Endothelial cell of hepatic sinusoid (primary cell): ENCODE measurements around the gene DOCK10.

Experiments used
- in situ Hi-C: cut with HindIII; loops from 2 replicates; pipeline ENCODE4 v1.10.0; 2017; ENCODE audit warnings: low sequenced_read_pairs

DOCK10 gene

DNA sequence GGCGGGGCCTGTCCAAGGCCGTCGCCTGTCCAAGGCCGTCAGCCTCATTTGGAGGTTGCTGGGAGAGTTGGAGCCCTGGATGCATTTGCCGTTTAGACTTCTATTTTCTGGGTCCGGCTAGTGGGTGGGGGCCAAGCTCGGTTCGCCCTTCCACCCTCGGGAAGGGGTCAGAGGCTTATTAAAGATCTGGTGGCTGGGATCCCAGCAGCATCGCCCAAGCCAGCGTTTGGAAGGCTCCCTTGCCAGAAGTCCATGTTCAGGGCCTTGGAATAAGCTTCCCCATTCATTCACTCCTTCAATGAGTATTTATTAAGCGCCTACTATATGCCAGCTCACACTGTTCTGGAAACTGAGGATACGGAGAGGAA lies 516 bp upstream of the DOCK10 start:
- in situ Hi-C loops: loop anchor here (5.0 kb wide), 2 partner anchors 100 to 255 kb away; no protein-coding TSS in a partner anchor

DNA sequence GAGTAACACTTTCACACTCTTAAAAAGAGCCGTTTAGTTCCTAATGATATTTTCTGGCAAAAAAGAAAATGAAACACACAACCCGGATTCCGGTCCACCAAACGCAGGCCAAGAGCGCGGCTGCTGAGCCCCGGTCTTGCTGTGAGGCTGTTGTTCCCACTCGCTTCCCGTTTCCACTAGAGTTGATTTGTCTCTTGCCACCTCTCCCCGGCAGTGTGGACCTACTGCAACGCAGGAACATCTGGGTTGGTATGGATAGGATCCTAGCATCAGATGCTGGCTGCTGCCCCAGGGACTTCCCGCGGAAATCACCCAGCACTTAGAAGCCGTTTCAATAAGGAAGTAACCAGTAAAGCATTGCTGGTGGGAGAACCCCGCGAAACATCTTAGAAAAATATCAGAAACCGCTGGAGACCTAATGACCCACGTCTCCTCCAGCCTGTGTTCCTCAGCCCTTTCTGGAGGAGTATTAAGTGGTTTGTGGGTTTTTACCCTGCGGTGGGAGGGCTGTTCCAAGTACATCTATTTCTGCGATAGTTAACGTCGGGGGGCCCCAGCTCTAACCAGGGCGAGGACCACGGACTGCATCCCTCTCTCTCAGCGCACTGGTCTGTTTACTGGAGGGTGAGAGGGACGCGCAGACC lies 939 bp downstream of the DOCK10 start:
- in situ Hi-C loops: loop anchor here (5.0 kb wide), 2 partner anchors 99 to 256 kb away; no protein-coding TSS in a partner anchor

DNA sequence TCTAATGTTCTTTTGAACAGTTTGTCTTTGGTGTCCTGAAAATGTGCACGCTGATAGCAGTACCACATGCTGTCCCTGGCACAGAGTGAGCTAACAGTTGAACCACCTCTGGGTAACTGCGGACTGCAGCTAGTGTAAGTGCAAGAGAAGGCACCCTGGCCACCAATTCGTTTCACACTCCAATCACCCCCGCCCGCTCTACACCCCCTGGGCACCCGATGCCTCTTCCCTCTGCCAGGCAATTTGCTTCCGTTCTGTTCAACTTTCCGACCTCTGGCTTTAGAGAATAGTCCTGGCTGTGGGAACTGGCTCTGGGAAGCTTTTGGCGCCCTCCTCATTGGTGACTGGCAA lies 1.4 kb downstream of the DOCK10 start:
- in situ Hi-C loops: loop anchor here (5.0 kb wide), 2 partner anchors 99 to 256 kb away; no protein-coding TSS in a partner anchor

DNA sequence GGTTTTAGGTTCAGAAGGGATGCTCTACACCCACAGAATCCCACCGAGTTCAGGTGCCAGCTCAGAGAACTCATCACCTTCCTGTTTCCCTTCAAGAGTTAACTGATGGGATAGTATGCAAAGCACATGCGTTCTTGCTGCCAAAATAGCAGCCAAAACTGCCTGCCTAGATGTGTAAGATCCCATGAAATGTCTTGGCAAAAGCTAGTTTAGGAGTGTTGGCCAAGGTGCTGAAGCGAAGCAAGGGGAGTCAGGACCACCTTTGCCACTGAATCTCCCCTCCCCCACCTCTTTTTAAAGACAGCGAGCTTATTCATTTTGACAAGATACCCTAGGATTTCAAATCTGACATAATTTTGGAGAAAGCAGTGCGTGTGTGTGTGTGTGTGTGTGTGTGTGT lies 2.1 kb downstream of the DOCK10 start:
- in situ Hi-C loops: loop anchor here (5.0 kb wide), 2 partner anchors 98 to 257 kb away; no protein-coding TSS in a partner anchor

DNA sequence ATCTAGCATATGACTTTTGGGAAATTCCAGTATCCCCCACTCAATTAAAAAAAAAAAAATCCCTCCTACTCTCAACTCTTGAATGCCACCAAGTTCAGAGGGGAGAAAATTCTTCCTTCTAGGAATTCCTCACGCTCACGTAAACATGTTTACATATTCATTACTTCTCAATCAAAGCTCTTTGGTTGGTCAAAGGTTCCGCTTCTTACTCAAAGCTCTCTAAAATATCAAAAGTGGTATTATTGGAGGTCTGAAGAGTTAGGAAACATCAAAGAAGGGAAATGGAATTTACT lies 4.1 kb downstream of the DOCK10 start:
- in situ Hi-C loops: no loop called here

DNA sequence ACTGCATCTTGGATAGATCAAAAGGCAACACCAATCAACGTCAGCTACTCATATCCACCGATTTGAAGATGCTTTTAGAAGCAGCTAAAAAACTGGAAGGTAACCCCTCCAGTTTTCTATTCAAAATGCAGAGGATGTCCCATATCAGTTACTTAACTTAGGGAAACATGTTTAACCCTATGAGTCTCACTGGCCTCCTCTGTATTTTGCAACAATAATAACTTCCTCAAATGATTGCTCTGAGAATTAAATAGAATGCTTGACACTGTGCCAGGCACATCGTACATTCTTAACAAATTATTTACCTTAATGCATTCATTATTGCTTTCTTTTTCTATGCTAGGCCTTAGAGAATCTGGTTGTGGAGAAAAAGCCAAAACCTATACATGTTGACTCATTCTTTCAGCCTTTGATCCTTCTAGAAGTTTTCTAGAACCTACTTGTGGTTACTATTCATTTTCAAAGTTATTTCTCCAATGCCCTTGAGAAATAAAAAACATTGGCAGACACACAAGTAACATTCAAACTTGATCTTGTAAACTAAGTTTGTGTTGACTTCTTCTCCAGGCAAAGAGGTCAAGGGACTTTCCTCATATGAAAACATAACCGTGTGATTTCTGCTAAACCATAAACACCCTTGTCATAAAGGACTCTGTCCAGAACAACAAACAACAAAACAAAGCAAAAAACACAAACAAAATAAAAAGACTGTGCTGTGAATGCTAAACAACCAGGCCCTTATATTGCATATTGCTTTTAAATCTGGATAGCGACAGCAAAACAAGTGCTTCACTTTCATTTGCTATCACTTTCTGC lies 4.6 kb downstream of the DOCK10 start:
- in situ Hi-C loops: no loop called here

DNA sequence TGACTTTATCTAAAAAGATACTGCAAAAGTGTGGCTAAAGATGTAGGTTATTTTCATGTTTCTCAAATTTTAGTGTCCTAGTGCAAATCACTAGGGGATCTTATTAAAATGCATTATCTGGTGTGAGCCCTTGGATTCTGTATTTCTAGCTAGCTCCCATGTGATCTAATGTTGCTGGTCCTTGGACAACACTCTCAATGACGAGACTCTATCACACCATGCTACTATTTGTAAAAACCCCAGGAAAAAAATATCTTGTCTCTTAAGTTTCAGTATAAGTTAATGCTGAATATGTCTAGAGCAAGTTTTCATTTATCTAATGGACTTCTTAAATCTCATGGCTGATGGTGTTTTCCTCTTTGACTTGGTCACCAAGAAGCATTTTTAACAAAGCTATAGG lies 5.8 kb downstream of the DOCK10 start:
- in situ Hi-C loops: no loop called here

DNA sequence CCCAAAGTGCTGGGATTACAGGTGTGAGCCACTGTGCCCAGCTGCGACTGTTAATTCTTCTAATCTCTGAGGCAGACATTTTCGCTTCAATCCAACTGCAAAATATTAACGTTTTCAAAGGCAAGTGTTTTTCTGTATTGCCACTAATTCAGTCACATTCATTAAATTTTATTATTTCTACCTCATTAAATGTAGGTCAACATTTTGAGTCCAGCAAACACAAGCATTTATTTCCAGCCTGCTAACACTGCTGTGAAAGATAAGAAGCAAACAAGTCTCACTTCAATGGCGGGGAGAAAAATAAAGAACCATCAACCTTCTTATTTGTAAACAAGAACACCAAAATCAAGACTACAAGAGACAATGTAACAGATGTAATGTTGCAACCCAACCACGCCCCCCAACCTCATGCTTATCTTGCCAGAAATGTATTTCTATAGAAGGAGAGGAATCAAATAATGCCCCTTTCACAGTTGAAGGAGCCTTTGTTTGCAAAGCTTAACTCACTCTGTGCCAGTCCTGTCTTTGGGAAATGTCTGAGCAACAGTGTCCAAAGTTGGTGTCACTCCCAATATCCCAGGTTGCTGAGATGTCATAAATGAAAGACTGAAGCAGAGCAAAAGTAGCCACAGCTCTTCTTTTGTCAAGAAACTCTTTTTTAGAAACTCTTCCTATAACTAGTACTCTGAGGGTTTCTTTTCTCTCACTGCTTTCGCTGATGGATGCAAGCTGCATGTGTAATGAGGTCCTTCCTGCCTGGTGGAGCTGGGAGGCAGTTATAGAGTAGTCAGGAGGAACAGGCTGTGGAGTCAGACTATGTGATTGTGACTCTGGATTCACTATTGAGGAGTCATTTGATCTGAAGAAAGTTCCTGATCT lies 8.6 kb downstream of the DOCK10 start:
- in situ Hi-C loops: no loop called here

DNA sequence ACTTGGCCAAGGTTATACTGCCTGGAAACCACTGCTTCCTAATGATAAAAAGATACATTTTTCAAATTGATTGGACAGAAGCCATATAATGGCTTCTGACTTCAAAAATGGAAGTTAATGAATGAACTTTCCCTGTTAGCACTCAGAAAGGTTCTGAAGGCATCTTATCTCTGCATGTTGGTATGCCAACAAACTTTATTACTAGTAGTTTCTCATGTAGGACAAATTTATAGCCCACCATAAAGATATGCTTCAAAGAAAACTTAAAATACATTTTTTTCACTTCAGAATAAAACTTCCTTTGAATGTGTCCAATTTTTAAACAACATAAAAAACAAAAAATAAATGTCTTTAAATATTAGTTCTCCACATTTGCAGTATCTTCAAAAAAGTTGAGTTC lies 10.0 kb downstream of the DOCK10 start:
- in situ Hi-C loops: no loop called here

DNA sequence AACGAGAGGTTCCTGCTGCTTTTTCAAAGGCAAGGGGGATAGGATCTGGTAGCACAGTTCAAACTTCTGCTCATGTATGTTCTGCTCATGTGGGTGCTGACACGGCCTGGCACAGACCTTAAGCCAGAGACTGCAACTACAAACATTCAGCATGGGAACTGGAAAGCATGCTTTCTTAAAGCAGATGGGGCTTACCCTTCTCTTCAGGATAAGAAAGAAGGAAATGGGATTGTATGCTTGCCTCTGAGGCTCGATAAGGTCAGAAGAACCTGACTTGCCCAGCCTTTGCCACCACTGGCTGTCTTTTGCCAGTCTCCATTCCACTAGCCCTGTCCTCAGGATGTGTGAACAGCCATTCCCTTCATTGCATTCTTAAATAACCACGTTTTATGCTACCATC lies 10.7 kb downstream of the DOCK10 start:
- in situ Hi-C loops: no loop called here

DNA sequence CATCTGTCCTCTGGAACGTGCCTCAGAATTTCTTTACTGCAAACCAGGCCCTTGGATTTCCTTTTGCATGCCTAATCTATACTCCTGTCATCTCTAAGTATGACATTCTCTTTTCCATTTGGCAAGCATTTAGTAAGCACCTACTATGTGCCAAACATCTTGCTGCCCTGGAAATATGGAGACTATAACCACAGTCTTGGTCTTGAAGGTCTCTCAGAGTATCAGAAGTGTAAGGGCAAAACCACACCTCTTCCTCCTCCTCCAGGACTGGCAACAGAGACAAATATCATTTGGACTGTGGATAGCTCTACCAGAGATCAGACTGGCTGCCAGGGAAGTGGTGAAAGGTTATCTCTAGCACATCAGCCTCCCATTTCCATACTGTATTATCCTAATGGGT lies 11.4 kb downstream of the DOCK10 start:
- in situ Hi-C loops: no loop called here

DNA sequence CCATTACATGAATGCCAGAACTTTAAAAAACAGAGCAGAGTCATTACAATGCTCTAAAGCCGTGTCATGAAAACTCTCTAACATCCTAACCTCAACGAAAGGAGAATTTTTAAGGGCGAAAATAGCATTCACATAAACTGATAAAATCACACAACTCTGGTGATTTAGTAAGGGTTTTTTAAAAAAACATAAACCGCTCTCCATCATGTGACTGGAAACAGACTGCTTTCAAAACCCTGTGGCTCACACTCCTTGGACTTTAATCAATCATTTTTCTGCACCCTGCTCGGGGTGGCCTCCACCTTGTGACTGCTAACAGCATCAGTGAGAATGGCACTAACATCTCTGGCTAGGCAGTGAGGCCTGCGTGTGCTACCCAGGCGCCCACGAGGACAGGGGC lies 12.1 kb downstream of the DOCK10 start:
- in situ Hi-C loops: no loop called here

DNA sequence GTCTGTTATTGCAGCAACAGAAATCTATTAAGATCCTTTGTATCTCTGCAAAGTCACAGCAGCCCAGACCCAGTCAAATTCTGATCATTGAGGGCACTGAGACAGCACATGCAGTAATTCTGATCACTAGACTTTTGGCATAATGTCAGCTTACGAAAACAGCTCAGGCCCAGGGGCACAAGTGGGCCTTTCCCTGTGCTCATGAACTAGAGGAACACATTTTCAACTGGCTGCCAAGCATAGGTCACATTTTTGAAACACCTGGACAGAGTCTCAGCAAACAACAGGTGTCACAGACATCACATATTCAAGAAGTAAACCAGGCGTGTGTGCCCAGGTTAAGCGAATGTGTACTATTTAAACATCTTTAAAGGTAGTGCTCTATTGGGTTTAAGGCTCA lies 13.7 kb downstream of the DOCK10 start:
- in situ Hi-C loops: no loop called here

DNA sequence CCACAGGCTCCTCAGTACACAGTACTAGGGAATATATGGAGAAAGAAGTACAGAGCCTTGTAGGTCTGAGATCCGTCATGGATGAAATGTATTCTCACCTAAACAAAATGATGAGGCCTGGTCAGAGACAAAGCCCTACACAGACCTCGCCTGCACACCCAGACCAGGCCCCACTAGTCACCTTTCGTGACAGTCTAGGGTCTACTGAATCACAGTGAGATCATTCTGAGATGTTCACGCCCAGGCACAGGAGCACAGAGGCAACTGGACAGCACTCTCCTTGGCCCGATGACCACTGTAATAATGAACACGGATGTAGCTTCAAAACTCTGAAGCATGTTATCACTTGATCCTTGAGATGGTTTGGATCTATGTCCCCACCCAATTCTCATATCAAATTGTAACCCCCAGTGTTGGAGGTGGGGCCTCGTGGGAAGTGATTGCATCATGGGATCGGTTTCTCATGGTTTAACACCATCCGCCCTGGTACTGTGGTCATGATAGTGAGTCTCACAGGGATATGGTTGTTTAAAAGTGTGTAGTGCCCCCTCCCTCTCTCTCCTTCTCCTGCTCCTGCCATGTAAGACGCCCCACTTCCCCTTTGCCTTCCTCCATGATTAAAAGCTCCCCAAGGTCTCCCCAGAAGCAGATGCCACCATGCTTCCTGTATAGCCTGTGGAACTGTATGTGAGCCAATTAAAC lies 15.1 kb downstream of the DOCK10 start:
- in situ Hi-C loops: no loop called here

DNA sequence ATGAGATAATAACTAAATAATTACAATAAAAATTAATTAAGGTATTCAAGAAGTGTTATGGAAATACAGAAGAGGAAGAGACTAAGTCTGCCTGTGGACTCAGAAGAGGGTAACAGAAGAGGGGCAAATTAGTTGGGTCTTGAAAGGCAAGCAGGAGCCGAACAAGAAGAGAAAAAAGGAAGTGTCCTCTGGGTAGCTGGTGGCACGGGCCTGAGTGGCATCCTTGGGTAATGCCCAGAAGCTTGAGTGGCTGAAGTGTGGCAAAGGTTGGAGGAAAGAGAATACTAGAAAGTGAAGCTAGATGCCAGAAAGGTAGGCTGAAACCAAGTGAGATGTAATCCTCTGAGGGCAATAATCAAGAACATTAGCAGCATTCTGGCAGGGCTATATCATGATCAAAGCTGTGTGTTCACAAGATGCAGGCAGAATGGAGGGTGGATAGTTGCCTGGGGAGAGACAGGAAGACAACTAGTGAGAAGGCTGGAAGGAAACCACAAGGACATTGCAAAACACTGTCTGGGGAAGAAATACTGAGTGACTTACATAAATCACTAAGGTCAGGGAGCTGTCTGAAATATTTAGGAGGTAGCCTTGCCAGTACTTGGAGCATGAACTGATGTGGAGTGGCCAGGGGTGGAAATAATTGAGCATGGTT lies 16.2 kb downstream of the DOCK10 start:
- in situ Hi-C loops: no loop called here

DNA sequence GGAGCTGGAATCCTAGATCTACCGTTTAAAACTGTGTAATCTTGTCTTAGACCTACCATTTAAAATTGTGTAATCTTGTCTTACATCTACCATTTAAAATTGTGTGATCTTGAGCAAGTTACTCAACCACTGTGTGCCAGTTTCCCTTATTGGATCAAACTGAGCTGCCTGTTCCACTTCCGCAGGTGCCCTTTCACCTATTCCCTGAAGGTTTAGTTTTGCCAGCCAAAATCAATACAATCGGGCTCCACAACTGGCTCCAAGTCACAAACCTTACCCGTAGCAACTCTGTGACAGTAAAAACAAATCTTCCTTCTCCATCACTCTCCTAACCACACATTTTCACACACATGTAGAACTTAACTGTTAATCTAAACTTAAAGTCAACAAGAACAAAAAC lies 20.1 kb downstream of the DOCK10 start:
- in situ Hi-C loops: no loop called here

DNA sequence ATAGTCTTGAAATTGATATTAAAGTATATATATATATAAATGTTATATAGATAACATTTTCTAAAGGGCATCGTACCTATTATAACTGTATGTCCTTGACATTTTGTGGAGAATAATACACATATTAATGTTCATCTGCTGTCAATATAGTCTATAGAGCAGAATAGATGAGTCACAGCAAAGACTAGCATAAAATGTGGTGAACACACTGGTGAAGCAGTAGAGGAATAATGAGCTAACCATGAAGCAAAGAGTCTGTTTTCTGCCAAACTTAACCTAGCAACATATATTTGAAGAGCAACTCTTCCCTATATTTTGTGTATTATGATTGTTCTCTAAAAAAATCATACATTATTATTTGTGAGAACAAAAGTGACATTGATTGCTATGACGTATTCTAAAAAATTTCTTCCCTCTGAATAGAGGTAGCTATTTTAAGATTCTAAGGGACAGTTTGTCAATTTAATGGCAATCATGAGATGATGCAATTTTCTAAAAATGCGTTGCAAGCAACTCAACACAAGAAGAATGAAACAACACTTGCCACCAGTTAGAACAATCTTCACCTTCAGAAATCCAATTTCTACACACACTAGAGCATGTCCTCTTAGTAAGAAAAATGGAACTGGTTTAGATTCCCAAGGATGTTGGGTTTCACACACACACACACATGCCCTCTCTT lies 22.0 kb downstream of the DOCK10 start:
- in situ Hi-C loops: no loop called here

DNA sequence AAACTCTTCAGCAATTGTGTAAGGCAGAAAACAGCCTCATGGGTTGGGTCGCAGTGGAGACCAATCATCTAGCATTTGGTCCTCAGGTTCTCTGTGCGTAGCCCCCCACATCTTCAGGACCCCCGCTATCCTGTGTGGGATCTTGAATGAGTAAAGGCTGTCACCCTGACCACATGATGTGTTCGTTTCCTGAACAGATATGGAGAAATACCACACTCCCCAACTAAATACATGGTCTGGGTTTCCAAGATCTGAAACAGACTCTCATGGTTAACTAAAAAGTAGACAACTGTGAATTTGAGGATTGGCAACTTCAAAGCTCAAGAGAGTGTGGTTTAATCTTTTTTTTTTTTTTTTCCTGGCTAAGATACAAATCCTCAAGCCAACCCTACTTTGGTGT lies 23.2 kb downstream of the DOCK10 start:
- in situ Hi-C loops: no loop called here

DNA sequence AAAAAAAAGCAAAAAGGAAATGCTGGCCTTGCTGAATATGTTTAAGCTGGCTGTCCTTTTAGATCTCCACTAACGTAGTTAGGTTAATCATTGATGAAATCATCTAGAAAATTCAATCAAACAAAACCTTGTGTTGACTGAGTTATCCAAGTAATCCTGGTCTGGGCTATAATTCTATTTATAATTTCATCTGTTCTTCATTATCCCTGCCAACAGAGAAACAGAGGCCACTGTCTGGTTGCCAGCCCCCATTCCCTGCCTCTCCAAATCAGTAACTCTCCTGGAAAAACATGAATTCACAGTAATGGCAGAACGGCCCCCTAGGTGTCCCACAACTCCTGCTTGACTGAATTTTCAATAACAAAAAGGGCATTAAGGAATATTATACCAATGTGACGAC lies 24.6 kb downstream of the DOCK10 start:
- in situ Hi-C loops: no loop called here

DNA sequence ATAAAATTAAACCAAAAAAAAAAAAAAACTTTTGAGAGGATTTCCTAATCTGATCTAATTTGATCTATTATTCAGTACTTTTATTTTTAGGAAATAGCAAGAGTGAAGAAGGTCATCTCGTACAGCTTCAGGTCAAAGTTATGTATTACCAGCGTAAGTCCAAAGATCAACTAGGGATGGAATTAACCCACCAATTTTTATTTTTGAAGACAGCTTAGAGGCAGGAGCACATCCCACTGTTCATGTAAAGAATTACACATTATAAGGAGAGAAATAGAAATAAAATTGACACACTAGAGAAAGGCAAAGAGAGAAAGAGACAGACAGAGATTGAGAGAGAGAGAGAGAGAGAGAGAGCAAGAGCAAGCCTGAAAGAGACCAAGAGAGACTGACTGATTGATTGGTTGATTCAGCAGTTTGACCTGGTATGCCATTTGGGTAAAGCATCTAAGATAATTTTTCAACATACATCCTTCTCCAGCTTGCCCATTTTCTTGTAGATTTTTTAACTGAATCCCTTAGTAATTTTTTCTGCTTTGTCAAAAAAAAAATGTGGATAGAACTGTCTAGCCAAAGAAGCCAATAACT lies 25.1 kb downstream of the DOCK10 start:
- in situ Hi-C loops: no loop called here
